K562 (cell line): ENCODE data around the gene NEUROG1. TPM values are rescaled to one million over a fixed set of nuclear protein-coding genes. Genes with fewer than 3 reads are reported as not detected.

Experiments used
- BCL6 ChIP-seq: fragments of 250-450 bp; sonication (Bioruptor Pico); IDR thresholded peaks from 2 replicates; pipeline ENCODE4 v1.4.0; 2020
- BMI1 ChIP-seq: fragments of 150-350 bp; IDR thresholded peaks from 2 replicates; pipeline ENCODE4 v1.6.1; 2014; ENCODE audit warnings: low read length
- CBFA2T2 ChIP-seq: fragments of 450-650 bp; conservative IDR thresholded peaks from 2 replicates; pipeline ENCODE4 v1.6.1; 2017; ENCODE audit warnings: mild to moderate bottlenecking
- FOS ChIP-seq: IDR thresholded peaks from 3 replicates; pipeline ENCODE4 v1.6.1; 2011; ENCODE audit not compliant: insufficient read length; ENCODE audit errors: extremely low read depth
- FOXA1 ChIP-seq: fragments of 450-650 bp; IDR thresholded peaks from 2 replicates; pipeline ENCODE4 v1.6.1; 2016; ENCODE audit warnings: mild to moderate bottlenecking, borderline replicate concordance
- FOXP1 ChIP-seq: sonication (generic); formaldehyde crosslinking; IDR thresholded peaks from 2 replicates; pipeline ENCODE4 v1.8.0; 2022; ENCODE audit warnings: mild to moderate bottlenecking, missing genetic modification reagents
- GATA2 ChIP-seq: sonication (generic); formaldehyde crosslinking; IDR thresholded peaks from 2 replicates; pipeline ENCODE4 v1.4.0; 2020; ENCODE audit warnings: mild to moderate bottlenecking, missing genetic modification reagents
- HDAC2 ChIP-seq: fragments of 450-650 bp; IDR thresholded peaks from 2 replicates; pipeline ENCODE4 v1.6.1; 2016; ENCODE audit warnings: mild to moderate bottlenecking
- MEIS2 ChIP-seq: fragments of 450-650 bp; IDR thresholded peaks from 2 replicates; pipeline ENCODE4 v1.6.1; 2014; ENCODE audit warnings: mild to moderate bottlenecking; ENCODE audit not compliant: partially characterized antibody
- NFYB ChIP-seq: IDR thresholded peaks from 2 replicates; pipeline ENCODE4 v1.6.1; 2011; ENCODE audit warnings: mild to moderate bottlenecking, moderate library complexity; ENCODE audit not compliant: insufficient read length; ENCODE audit errors: extremely low read depth
- PHF8 ChIP-seq: fragments of 200-600 bp; sonication (generic); IDR thresholded peaks from 2 replicates; pipeline ENCODE4 v1.6.1; 2012; ENCODE audit warnings: mixed run types, mild to moderate bottlenecking, inconsistent platforms, low read length, moderate library complexity, borderline replicate concordance
- PHTF2 ChIP-seq: fragments of 250-450 bp; sonication (Bioruptor Pico); IDR thresholded peaks from 2 replicates; pipeline ENCODE4 v1.5.0; 2021; ENCODE audit warnings: mild to moderate bottlenecking
- RAD51 ChIP-seq: fragments of 450-650 bp; IDR thresholded peaks from 2 replicates; pipeline ENCODE4 v1.7.1; 2016; ENCODE audit warnings: low read depth, mild to moderate bottlenecking, borderline replicate concordance
- THRAP3 ChIP-seq: fragments of 450-650 bp; IDR thresholded peaks from 2 replicates; pipeline ENCODE4 v1.6.1; 2016; ENCODE audit warnings: mild to moderate bottlenecking, inconsistent platforms, borderline replicate concordance
- ZNF431 ChIP-seq: sonication (generic); formaldehyde crosslinking; IDR thresholded peaks from 2 replicates; pipeline ENCODE4 v1.8.0; 2022; ENCODE audit warnings: mild to moderate bottlenecking, missing genetic modification reagents
- polyA plus RNA-seq, 8 experiments: library from polyadenylated mRNA; depleted of rRNA in 4 of 8; stranded (reverse) in 5 of 8; unstranded in 3 of 8; fragments of >200 nt; fragmentation: Nextera tagmentation in 2 of 8; fragmentation: Illumina TruSeq in 1 of 8; extraction: Ambion mirVana in 2 of 8; extraction: Trizol in 1 of 8; gene quantifications; 2 replicates each; pipeline versions ENCODE4 v1.2.1 to v1.2.3, GENCODE V29; 2011 to 2014; ENCODE audit warnings: inconsistent platforms in 1 of 8, missing spikeins in 1 of 8
- total RNA-seq, 7 experiments: library from RNA; depleted of rRNA in 6 of 7; stranded (reverse); fragments of >200 nt in 6 of 7; fragmentation: Illumina TruSeq in 2 of 7; extraction: Trizol in 2 of 7; gene quantifications; 2 replicates each; pipeline versions ENCODE4 v1.2.1 to v1.2.3, GENCODE V29; 2011 to 2021; ENCODE audit warnings: low replicate concordance in 1 of 7
- TF ChIP-seq, protein P1 (sequence below): fragments of 250-450 bp; sonication (Bioruptor Pico); IDR thresholded peaks from 2 replicates; pipeline ENCODE4 v1.4.0; 2020; ENCODE audit warnings: mild to moderate bottlenecking, moderate library complexity
- TF ChIP-seq, protein P2 (sequence below): fragments of 450-650 bp; formaldehyde crosslinking; conservative IDR thresholded peaks from 2 replicates; pipeline ENCODE4 v1.4.0; 2022; ENCODE audit warnings: mild to moderate bottlenecking, missing genetic modification characterization
- TF ChIP-seq, protein P3 (sequence below): IDR thresholded peaks from 2 replicates; pipeline ENCODE4 v1.6.1; 2011; ENCODE audit not compliant: insufficient read length; ENCODE audit errors: extremely low read depth
- TF ChIP-seq, protein P4 (sequence below), 2 experiments: fragments of 450-650 bp; formaldehyde crosslinking in 1 of 2; IDR thresholded peaks; 2 replicates each; pipeline versions ENCODE4 v1.4.0 to v1.6.1; 2014 to 2020; ENCODE audit warnings: mild to moderate bottlenecking in 2 of 2, borderline replicate concordance in 1 of 2, low read depth in 1 of 2

Gene NEUROG1
- total and polyA plus RNA-seq, 9 of the 15 experiments (the other 6 are each of a cell fraction or from before 2014, with no cell fraction given) = not detected

DNA sequence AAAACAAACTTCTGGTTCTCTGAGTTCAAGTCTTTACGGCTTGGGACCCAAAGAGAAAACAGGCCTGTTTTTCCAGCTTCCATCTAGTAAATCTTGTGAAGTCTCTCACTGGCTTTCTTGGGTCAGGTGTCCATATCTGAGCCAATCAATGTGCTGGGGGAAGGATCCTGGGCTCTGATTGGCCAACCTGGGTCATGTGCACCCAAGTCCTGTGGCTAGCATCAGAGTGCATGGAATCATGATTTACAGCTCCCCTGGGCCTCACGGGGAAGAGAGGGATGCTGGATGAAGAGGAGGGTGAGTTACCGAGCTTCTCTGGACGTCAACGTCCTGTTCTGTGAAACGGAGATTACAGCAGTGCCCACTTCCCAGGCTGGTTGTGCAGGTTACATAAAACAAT is 23.6 kb upstream of the NEUROG1 start (continued):
- TF ChIP-seq, protein P1, sequence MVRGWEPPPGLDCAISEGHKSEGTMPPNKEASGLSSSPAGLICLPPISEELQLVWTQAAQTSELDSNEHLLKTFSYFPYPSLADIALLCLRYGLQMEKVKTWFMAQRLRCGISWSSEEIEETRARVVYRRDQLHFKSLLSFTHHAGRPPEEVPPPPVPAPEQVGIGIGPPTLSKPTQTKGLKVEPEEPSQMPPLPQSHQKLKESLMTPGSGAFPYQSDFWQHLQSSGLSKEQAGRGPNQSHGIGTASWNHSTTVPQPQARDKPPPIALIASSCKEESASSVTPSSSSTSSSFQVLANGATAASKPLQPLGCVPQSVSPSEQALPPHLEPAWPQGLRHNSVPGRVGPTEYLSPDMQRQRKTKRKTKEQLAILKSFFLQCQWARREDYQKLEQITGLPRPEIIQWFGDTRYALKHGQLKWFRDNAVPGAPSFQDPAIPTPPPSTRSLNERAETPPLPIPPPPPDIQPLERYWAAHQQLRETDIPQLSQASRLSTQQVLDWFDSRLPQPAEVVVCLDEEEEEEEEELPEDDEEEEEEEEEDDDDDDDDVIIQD (CRISPR knock-in tag) = no peak
- peak; percentile 90 for TF ChIP-seq NFYB
- no peak for TF ChIP-seq THRAP3
- no peak for TF ChIP-seq BMI1
- TF ChIP-seq PHTF2 (CRISPR knock-in tag) = no peak
- TF ChIP-seq HDAC2 = no peak
- peak; percentile 90 for TF ChIP-seq RAD51
- TF ChIP-seq FOXP1 = no peak
- peak; percentile 64 for TF ChIP-seq MEIS2
- TF ChIP-seq CBFA2T2 = peak; percentile 33
- no peak for TF ChIP-seq PHF8
- TF ChIP-seq BCL6 = no peak
- TF ChIP-seq, protein P2, sequence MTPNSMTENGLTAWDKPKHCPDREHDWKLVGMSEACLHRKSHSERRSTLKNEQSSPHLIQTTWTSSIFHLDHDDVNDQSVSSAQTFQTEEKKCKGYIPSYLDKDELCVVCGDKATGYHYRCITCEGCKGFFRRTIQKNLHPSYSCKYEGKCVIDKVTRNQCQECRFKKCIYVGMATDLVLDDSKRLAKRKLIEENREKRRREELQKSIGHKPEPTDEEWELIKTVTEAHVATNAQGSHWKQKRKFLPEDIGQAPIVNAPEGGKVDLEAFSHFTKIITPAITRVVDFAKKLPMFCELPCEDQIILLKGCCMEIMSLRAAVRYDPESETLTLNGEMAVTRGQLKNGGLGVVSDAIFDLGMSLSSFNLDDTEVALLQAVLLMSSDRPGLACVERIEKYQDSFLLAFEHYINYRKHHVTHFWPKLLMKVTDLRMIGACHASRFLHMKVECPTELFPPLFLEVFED (CRISPR knock-in tag) = no peak
- no peak for TF ChIP-seq GATA2 (CRISPR knock-in tag)
- TF ChIP-seq, protein P3, sequence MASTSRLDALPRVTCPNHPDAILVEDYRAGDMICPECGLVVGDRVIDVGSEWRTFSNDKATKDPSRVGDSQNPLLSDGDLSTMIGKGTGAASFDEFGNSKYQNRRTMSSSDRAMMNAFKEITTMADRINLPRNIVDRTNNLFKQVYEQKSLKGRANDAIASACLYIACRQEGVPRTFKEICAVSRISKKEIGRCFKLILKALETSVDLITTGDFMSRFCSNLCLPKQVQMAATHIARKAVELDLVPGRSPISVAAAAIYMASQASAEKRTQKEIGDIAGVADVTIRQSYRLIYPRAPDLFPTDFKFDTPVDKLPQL = no peak
- peak; percentile 84 for TF ChIP-seq FOS
- TF ChIP-seq FOXA1 = no peak
- TF ChIP-seq, protein P4, sequence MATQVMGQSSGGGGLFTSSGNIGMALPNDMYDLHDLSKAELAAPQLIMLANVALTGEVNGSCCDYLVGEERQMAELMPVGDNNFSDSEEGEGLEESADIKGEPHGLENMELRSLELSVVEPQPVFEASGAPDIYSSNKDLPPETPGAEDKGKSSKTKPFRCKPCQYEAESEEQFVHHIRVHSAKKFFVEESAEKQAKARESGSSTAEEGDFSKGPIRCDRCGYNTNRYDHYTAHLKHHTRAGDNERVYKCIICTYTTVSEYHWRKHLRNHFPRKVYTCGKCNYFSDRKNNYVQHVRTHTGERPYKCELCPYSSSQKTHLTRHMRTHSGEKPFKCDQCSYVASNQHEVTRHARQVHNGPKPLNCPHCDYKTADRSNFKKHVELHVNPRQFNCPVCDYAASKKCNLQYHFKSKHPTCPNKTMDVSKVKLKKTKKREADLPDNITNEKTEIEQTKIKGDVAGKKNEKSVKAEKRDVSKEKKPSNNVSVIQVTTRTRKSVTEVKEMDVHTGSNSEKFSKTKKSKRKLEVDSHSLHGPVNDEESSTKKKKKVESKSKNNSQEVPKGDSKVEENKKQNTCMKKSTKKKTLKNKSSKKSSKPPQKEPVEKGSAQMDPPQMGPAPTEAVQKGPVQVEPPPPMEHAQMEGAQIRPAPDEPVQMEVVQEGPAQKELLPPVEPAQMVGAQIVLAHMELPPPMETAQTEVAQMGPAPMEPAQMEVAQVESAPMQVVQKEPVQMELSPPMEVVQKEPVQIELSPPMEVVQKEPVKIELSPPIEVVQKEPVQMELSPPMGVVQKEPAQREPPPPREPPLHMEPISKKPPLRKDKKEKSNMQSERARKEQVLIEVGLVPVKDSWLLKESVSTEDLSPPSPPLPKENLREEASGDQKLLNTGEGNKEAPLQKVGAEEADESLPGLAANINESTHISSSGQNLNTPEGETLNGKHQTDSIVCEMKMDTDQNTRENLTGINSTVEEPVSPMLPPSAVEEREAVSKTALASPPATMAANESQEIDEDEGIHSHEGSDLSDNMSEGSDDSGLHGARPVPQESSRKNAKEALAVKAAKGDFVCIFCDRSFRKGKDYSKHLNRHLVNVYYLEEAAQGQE (IDR thresholded peaks at IDR 0.05; ENCODE audit: borderline replicate concordance) = peak; percentile 18; the same call in 1 of the 2 replicates
- TF ChIP-seq, protein P4 (CRISPR knock-in tag; IDR thresholded peaks at IDR 0.05; ENCODE audit: low read depth) = no peak
- no peak for TF ChIP-seq ZNF431
